Endothelial cell of umbilical vein (primary cell): ENCODE results near the gene MTCL1. TPM values are rescaled to one million over a fixed set of nuclear protein-coding genes. Genes with fewer than 3 reads are reported as not detected.

Experiments used
- BruUV-seq: library from RNA; stranded (reverse); fragments of 400-500 nt; replicated peaks from 2 replicates; lab custom pipeline; 2021; lab: Mats Ljungman, UMichigan
- CTCF ChIA-PET: fragments of 300-600, 350-600 bp; sonication (Branson Sonifier 250); formaldehyde crosslinking; loops from one replicate; lab custom pipeline; 2021; ENCODE audit warnings: antibody characterized with exemption, inconsistent platforms; lab: Charles Lee
- POLR2A ChIA-PET: fragments of 300-600, 350-600 bp; sonication (Branson Sonifier 250); formaldehyde crosslinking; loops from one replicate; lab custom pipeline; 2021; ENCODE audit warnings: antibody characterized with exemption, inconsistent platforms; lab: Charles Lee
- DNase-seq: peaks from one replicate; pipeline ENCODE4 v3.0.0-alpha.2; 2011; ENCODE audit warnings: low read depth, low spot score
- FAIRE-seq: peaks from 2 replicates; lab custom pipeline; 2011; peaks lifted over from hg19 to GRCh38; lab: Jason Lieb, UNC
- H2AFZ ChIP-seq: 2 replicates; pipeline ENCODE4 v1.6.0; 2012; ENCODE audit warnings: low read depth, low read length, control low read depth, inconsistent platforms
- H3K27ac ChIP-seq: 2 replicates; pipeline ENCODE4 v1.5.1; 2011; ENCODE audit warnings: low read depth, mild to moderate bottlenecking, control low read depth, low read length, moderate library complexity; ENCODE audit not compliant: insufficient read depth
- H3K27me3 ChIP-seq, 2 experiments: 2 replicates each; pipeline versions ENCODE4 v1.6.0 to v1.6.1; 2011; ENCODE audit warnings: low read length in 2 of 2, mixed read lengths in 1 of 2; ENCODE audit not compliant: control insufficient read depth in 2 of 2, insufficient read depth in 2 of 2
- H3K36me3 ChIP-seq, 2 experiments: 2 replicates in 1 of 2; 3 replicates in 1 of 2; pipeline ENCODE4 v1.5.1; 2011; ENCODE audit warnings: low read length in 2 of 2, mild to moderate bottlenecking in 1 of 2, moderate library complexity in 1 of 2; ENCODE audit not compliant: control insufficient read depth in 2 of 2, insufficient read depth in 2 of 2; ENCODE audit errors: extremely low read depth in 1 of 2
- H3K4me1 ChIP-seq: 3 replicates; pipeline ENCODE4 v1.5.1; 2011; ENCODE audit warnings: mild to moderate bottlenecking, low read length; ENCODE audit not compliant: control insufficient read depth, insufficient read depth; ENCODE audit errors: extremely low read depth
- H3K4me2 ChIP-seq: 2 replicates; pipeline ENCODE4 v1.6.1; 2011; ENCODE audit warnings: low read length, control low read depth, mixed read lengths; ENCODE audit not compliant: insufficient read depth
- H3K4me3 ChIP-seq, 3 experiments: fragments of 200-600 bp in 1 of 3; sonication (generic), shearing (Covaris generic) in 1 of 3; replicated peaks in 1 of 3; 2 replicates each; pipeline ENCODE4 v1.5.1; 2011 to 2016; ENCODE audit warnings: control low read depth in 3 of 3, low read length in 3 of 3, mild to moderate bottlenecking in 2 of 3, inconsistent platforms in 1 of 3, low read depth in 1 of 3, moderate library complexity in 1 of 3; ENCODE audit not compliant: insufficient read depth in 1 of 3
- H3K79me2 ChIP-seq: 2 replicates; pipeline ENCODE4 v1.6.0; 2012; ENCODE audit warnings: low read length, inconsistent platforms; ENCODE audit not compliant: control insufficient read depth, insufficient read depth
- H3K9ac ChIP-seq: replicated peaks from 2 replicates; pipeline ENCODE3; 2011; ENCODE audit warnings: low read length, control low read depth; ENCODE audit not compliant: insufficient read depth; ENCODE audit errors: extremely low read depth
- H3K9me1 ChIP-seq: replicated peaks from 3 replicates; pipeline ENCODE4 v1.6.0; 2011; ENCODE audit warnings: mild to moderate bottlenecking, low read length; ENCODE audit not compliant: control insufficient read depth, insufficient read depth; ENCODE audit errors: extremely low read depth
- H3K9me3 ChIP-seq: replicated peaks from 2 replicates; pipeline ENCODE4 v1.5.1; 2012; ENCODE audit warnings: low read length, inconsistent platforms; ENCODE audit not compliant: control insufficient read depth, insufficient read depth
- H4K20me1 ChIP-seq: replicated peaks from 2 replicates; pipeline ENCODE3; 2011; ENCODE audit warnings: mild to moderate bottlenecking, low read length; ENCODE audit not compliant: control insufficient read depth, insufficient read depth; ENCODE audit errors: extremely low read depth
- EZH2 ChIP-seq: IDR thresholded peaks from 2 replicates; pipeline ENCODE4 v1.6.1; 2012; ENCODE audit warnings: borderline replicate concordance, low read depth, mild to moderate bottlenecking, moderate library complexity, low read length, inconsistent platforms; ENCODE audit not compliant: severe bottlenecking
- FOS ChIP-seq: IDR thresholded peaks from 2 replicates; pipeline ENCODE4 v1.6.1; 2011; ENCODE audit warnings: mild to moderate bottlenecking, low read length, moderate library complexity, borderline replicate concordance; ENCODE audit not compliant: insufficient read depth
- GATA2 ChIP-seq: IDR thresholded peaks from 2 replicates; pipeline ENCODE4 v1.7.0; 2011; ENCODE audit warnings: low read depth, mild to moderate bottlenecking, moderate library complexity, mixed read lengths, low read length; ENCODE audit not compliant: insufficient read length, insufficient read depth
- JUN ChIP-seq: IDR thresholded peaks from 2 replicates; pipeline ENCODE4 v1.6.1; 2011; ENCODE audit warnings: borderline replicate concordance, low read depth; ENCODE audit not compliant: insufficient read length, insufficient read depth
- MAX ChIP-seq: IDR thresholded peaks from 2 replicates; pipeline ENCODE4 v1.6.1; 2011; ENCODE audit not compliant: insufficient read depth, insufficient read length
- MYC ChIP-seq: IDR thresholded peaks from one replicate; pipeline ENCODE4 v1.6.1; 2011; ENCODE audit warnings: mild to moderate bottlenecking, low read depth, low read length
- POLR2A ChIP-seq: IDR thresholded peaks from 2 replicates; pipeline ENCODE4 v1.6.1; 2012; ENCODE audit warnings: low read depth, mild to moderate bottlenecking, control low read depth, low read length
- POLR2AphosphoS5 ChIP-seq: IDR thresholded peaks from 2 replicates; pipeline ENCODE4 v1.6.1; 2012; ENCODE audit warnings: low read depth, mild to moderate bottlenecking, control low read depth, low read length, moderate library complexity; ENCODE audit not compliant: insufficient read depth
- dilution Hi-C: fragments of 300-500 bp; cut with MboI; formaldehyde crosslinking; loops from one replicate; pipeline ENCODE4 v1.15.0; 2019; ENCODE audit warnings: low sequenced_read_pairs; ENCODE audit not compliant: extremely low pct_ligation_motif_present
- intact Hi-C: fragments of 100-400 bp; cut with micrococcal nuclease; formaldehyde crosslinking; loops from one replicate; pipeline ENCODE4 v1.10.0; 2022
- polyA plus RNA-seq, 4 experiments: library from polyadenylated mRNA; depleted of rRNA in 3 of 4; stranded (reverse) in 3 of 4; unstranded in 1 of 4; fragments of >200 nt; gene quantifications; 2 replicates each; pipeline versions ENCODE4 v1.2.1 to v1.2.3, GENCODE V29; 2011 to 2012; ENCODE audit warnings: missing spikeins in 1 of 4
- total RNA-seq: library from RNA; stranded (reverse); gene quantifications from 2 replicates; pipeline ENCODE4 v1.2.3, GENCODE V29; 2021
- TF ChIP-seq, protein P1 (sequence below), 2 donors: IDR thresholded peaks; 1 replicate in 1 of 2; 2 replicates in 1 of 2; pipeline ENCODE4 v1.5.1; 2011; ENCODE audit warnings: low read length in 2 of 2, mild to moderate bottlenecking in 2 of 2, moderate library complexity in 2 of 2, control low read depth in 1 of 2, inconsistent platforms in 1 of 2, low read depth in 1 of 2; ENCODE audit not compliant: insufficient read depth in 1 of 2; ENCODE audit errors: extremely low read depth in 1 of 2

The MTCL1 gene
- total and polyA plus RNA-seq, 2 donors (not counting 3 experiments of a cell fraction or from before 2014, with no cell fraction given): 11.9 to 75.7 TPM

DNA sequence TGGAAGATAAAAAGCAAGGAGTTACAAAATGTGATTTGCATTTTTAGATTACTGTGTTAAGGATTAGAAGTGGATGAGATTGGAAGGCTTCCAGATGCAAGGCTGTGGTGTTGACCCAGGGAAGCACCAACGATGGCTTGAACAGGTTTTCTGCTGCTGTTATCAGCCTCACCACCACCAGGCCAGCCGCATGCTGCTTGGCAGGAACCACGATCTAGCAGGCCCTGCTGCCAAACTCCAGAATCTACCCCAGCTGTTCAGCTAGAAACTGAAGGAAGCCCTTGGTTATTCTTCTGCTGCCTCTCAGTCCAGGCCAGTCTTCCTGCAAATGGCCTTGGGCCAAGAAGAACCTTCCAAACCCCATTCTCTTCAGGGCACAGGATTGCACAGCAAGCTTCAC lies 133.9 kb downstream of the MTCL1 start:
- H3K4me2 ChIP-seq: no peak overlapping the region
- H3K36me3 ChIP-seq: no peaks in the 10 kb centered on the region
- peak; percentile 6 for DNase-seq
- intact Hi-C loops (no loop called here), dilution Hi-C loops (no loop called here)
- no peaks in the 10 kb centered on the region for H3K9me3 ChIP-seq
- no peaks in the 10 kb centered on the region for H4K20me1 ChIP-seq
- TF ChIP-seq MYC (no peak), POLR2AphosphoS5 (no peak), JUN (no peak), MAX (no peak), POLR2A (no peak)
- H2AFZ ChIP-seq: no peak overlapping the region
- H3K79me2 ChIP-seq: no peaks in the 10 kb centered on the region
- H3K27me3 ChIP-seq: peaks cover 0 to 3% of the 10 kb centered on the region in 2 experiments
- no peak for FAIRE-seq
- no TSS peak for BruUV-seq
- no peak overlapping the region for H3K4me3 ChIP-seq
- ChIA-PET CTCF (interaction anchor here (0.5 kb wide), 1 partner anchor 22 kb away, joined by 3 read pairs; no protein-coding TSS in a partner anchor), POLR2A (no interaction called here)
- H3K4me1 ChIP-seq: no peaks in the 10 kb centered on the region
- H3K9ac ChIP-seq: no peak overlapping the region
- H3K9me1 ChIP-seq: no peaks in the 10 kb centered on the region
- no peak overlapping the region for H3K27ac ChIP-seq

DNA sequence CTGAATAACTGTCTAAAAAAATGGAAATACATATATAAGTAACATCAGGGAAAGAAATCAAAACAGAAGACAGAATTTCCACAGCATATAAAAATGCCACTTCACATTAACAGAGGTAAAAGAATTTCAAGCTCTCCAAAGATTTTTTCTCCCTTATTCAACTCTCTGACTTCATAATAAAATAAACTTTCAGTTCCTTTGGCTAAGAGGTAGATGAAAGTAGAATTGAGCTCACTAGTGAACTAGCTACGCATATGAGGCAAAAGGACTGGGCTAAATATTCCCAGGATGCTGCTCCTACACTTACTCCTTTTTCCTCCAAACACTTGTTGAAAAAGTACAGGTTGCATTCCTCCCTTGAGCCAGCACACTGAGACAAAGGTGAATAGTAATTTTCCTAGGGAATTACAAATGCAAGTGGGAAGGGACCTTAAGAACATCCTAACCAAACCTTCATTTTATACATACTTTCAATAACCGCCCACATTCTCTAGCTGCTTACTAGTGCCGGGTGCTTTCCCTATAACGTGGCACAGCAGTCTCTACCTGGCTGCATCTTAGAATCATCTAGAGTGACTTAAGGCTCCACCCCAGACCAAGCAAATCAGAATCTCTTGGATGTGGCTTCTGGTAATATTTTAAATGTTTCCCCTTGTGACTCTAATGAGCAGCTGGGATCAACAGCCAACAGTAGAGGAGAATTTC lies 136.6 kb downstream of the MTCL1 start:
- H2AFZ ChIP-seq: no peak overlapping the region
- H4K20me1 ChIP-seq: no peaks in the 10 kb centered on the region
- H3K4me1 ChIP-seq: no peaks in the 10 kb centered on the region
- intact Hi-C loops: no loop called here
- no peak overlapping the region for H3K4me2 ChIP-seq
- DNase-seq: no peak
- H3K9ac ChIP-seq: no peak overlapping the region
- no TSS peak for BruUV-seq
- no peak overlapping the region for H3K27ac ChIP-seq
- no peaks in the 10 kb centered on the region for H3K9me1 ChIP-seq
- no peaks in the 10 kb centered on the region for H3K79me2 ChIP-seq
- ChIA-PET CTCF (interaction anchor here (0.9 to 2.3 kb wide), 5 partner anchors 11 to 146 kb away, joined by 3 to 6 read pairs (median 3); no protein-coding TSS in a partner anchor), POLR2A (no interaction called here)
- no peaks in the 10 kb centered on the region for H3K9me3 ChIP-seq
- no peaks in the 10 kb centered on the region for H3K36me3 ChIP-seq
- peak; percentile 24 for FAIRE-seq
- H3K27me3 ChIP-seq: peaks cover 0 to 7% of the 10 kb centered on the region in 2 experiments
- dilution Hi-C loops: no loop called here
- no peak for TF ChIP-seq MYC
- no peak for TF ChIP-seq JUN
- no peak for TF ChIP-seq GATA2
- TF ChIP-seq POLR2A: no peak
- TF ChIP-seq EZH2: no peak
- TF ChIP-seq MAX: no peak
- TF ChIP-seq, protein P1, sequence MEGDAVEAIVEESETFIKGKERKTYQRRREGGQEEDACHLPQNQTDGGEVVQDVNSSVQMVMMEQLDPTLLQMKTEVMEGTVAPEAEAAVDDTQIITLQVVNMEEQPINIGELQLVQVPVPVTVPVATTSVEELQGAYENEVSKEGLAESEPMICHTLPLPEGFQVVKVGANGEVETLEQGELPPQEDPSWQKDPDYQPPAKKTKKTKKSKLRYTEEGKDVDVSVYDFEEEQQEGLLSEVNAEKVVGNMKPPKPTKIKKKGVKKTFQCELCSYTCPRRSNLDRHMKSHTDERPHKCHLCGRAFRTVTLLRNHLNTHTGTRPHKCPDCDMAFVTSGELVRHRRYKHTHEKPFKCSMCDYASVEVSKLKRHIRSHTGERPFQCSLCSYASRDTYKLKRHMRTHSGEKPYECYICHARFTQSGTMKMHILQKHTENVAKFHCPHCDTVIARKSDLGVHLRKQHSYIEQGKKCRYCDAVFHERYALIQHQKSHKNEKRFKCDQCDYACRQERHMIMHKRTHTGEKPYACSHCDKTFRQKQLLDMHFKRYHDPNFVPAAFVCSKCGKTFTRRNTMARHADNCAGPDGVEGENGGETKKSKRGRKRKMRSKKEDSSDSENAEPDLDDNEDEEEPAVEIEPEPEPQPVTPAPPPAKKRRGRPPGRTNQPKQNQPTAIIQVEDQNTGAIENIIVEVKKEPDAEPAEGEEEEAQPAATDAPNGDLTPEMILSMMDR (IDR thresholded peaks at IDR 0.05; ENCODE audit: extremely low read depth in 1 of 2, insufficient read depth in 1 of 2, low read depth in 1 of 2, low read length in 2 of 2): no peak
- TF ChIP-seq POLR2AphosphoS5: no peak
- TF ChIP-seq FOS: no peak
- H3K4me3 ChIP-seq: no peak overlapping the region
